Measurements from ENCODE around the gene C20orf202.
A peak's percentile ranks its signal among the peaks of the same experiment; 100 is the strongest.
"Not testable (repeated sequence)": the region's sequence is repeated elsewhere in the genome, so short reads cannot be mapped to it uniquely, and the experiment has no call there.

C20orf202 gene

DNA sequence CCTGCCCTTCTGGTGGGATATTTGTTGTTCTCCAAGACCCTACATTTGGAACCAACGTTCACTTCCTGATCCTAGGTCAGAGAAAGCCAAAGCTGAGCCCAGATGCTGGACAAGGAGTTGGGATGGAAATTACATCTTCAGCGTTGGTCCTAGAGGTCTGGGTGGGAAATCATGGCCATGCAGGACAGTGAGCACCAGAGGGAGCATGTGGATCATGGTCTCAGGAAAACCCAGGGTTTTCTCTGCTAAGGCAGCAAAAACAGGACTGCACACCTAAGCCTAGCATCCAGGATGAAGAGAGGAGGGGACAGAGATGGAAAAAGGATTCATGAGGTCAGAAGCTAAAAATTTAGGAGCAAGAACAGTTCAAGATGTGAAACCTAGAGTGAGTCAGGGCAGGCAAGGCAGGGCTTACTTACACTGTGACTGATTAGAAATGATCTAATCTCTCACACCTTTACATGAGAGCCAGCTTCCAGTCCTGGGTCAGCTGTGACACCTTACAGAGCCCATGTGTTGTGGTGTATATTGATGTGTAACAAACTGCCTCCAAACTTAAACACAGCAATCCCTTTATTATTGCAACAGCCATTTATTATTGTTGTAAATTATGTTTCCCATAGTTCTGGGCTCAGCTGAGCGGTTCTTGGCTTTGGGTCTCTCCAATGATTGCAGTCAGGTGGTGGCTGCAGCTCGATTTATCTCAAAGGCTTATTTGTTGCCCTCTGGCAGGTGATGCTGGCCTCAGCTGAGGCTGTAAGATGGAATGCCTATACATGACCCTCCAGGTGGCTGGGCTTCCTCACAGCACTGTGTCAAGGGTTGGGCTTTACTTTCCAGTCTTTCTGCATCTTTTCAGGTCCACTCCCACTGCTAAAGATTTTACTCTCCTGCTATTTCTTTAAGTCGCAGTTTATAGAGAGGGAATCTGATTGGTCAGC, 6.5 kb downstream of the C20orf202 start:
- DNase-seq = no peak

DNA sequence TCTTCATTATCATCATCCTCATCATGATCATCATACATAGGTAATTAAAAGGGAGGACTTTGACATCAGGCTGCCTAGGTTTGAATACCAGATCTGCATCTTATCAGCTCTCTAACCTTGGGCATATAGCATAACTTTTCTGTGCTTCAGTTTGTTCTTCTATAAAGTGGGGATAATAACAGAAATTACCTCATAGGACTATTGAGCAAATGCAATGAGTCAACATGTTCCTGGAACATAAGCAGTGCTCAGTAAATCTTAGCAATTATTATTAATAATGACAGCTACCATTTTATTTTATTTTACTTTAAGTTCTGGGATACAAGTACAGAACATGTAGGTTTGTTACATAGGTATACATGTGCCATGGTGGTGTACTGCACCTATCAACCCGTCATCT, 7.2 kb downstream of the C20orf202 start:
- no peak for DNase-seq

DNA sequence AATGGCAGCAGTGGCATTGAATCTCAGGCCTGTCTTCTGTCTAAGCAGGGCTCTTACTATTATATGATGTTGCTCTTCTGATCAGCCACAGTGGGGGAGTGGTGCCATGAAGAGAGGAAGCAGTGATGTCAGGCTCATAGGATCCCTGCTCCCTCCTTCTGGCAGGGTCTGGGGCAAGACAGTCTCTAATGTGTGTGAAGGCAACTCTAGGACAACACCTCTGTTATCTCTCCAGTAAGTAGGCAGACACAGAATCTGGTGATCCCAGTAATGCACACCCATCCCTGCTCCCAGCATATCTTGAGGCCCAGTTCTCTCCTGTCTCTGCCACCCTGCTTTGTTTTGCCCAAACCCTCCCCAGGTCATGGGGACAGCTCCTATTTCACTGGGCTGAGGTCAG, 8.8 kb downstream of the C20orf202 start:
- DNase-seq = no peak

DNA sequence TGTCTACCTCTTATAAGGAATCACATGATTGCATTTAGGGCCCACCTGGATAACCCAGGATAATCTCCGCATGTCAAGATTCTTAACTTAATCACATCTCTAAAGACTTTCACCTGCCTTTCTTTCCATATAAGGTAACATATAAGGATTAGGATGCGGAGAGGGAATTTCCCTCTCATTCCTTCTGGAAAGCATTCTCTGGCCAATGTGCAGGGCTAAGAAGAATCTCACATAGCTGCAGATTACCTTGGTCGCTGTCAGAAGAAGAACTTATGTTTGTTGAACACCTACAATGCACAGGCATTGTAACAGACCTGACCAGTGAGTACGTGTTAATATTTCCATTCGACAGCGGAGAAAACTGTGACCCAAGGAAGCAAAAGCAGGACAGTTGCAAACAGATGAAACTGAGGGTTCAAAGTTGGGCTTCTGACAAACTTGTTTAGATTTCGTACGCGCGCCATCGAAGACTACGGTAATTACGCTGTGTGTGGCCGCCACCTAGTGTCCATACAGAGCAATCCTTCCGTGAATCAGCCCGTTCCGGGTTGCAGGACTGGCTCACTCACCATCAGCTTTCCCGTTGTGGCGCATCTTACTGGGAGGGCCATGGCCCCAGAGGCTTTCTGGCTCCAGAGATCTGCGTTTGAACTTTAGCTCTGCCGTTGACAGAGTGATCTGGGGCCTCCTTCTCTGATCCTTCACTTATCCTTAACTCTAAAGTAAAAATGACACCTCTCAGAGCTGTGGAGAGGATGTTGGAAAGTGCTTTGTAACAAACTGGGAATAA, 9.5 kb downstream of the C20orf202 start:
- DNase-seq = peak; percentile 67

DNA sequence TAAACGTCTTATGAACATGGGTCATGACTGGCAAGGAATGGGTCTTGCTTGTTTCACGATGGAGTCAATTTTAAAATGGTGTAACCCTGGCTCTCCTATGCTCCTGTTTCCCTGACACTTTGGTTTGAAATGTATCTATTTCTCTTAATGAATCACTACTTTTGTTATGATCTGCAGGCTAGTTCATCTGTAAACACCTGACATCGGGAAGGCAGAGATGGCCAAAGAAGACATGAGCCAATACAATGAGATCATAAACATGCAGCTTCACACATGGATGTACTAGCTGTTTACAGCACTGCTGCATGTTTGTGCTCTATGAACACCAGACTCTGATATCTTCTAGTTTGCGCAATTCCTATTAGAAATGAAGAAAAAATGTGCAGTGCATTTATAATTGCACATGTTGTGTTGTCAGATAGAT, 11.6 kb downstream of the C20orf202 start:
- DNase-seq = no peak

DNA sequence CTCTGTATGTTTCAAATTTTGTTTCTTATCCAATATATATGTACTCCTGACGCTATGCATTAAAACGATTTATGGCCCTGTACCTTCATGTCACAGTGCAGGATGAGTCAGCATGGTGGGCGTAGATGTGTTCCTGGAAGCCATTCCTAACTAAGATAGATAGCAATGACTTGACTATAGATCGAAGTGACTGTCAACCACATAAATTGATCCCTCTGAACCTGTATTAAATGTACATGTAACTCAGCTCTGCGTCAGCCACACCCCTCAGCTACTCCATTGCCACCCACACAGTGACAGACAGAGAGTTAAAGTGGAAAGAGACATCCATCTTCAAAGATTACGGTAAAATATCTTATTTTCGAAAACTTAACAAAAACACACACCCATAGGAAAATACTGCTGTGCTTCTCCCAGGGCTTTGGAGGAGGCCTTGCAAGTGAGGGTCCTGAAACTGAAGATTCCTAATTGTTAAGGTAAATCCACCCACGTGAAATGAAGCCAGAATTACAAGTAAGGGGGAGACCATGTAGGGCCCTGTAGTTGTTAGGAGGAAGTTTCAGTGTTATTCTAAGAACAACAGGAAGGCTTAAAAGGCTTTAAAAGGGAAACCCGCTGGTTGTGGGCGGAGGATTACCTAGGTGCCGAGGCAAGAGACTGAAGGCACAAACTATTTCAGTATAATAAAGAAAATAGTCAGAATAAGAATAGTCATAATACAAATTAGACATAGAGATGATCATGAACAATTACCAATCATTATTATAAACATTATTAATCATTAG, 12.3 kb downstream of the C20orf202 start:
- DNase-seq = peak; percentile 59

DNA sequence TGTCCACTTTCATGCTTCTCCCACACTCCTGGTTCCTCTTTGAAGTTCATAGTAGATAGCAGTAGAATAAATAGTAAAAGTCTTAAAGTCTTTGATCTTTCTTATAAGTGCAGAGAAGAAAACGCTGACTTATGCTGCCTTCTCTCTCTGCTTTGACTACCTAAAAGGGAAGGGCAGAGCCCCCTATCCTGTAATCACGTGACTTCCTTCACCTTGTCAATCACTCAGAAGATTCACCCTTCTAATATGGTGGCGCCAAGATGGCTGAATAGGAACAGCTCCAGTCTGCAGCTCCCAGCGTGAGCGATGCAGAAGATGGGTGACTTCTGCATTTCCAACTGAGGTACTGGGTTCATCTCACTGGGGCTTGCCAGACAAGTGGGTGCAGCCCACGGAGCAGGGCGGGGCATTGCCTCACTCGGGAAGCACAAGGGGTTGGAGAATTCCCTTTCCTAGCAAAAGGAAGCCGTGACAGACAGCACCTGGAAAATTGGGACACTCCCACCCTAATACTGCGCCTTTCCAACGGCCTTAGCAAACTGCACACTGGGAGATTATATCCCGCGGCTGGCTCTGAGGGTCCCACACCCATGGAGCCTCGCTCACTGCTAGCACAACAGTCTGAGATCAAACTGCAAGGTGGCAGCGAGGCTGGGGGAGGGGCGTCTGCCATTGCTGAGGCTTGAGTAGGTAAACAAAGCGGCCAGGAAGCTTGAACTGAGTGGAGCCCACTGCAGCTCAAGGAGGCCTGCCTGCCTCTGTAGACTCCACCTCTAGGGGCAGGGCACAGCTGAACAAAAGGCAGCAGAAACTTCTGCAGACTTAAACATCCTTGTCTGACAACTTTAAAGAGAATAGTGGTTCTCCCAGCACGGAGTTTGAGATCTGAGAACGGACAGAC, 13.5 kb downstream of the C20orf202 start:
- not testable (repeated sequence) for DNase-seq

DNA sequence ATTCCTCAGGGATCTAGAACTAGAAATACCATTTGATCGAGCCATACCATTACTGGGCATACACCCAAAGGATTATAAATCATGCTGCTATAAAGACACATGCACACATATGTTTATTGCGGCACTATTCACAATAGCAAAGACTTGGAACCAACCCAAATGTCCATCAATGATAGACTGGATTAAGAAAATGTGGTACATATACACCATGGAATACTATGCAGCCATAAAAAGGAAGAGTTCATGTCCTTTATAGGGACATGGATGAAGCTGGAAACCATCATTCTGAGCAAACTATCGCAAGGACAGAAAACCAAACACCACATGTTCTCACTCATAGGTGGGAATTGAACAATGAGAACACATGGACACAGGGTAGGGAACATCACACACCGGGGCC, 19.5 kb downstream of the C20orf202 start:
- not testable (repeated sequence) for DNase-seq

DNA sequence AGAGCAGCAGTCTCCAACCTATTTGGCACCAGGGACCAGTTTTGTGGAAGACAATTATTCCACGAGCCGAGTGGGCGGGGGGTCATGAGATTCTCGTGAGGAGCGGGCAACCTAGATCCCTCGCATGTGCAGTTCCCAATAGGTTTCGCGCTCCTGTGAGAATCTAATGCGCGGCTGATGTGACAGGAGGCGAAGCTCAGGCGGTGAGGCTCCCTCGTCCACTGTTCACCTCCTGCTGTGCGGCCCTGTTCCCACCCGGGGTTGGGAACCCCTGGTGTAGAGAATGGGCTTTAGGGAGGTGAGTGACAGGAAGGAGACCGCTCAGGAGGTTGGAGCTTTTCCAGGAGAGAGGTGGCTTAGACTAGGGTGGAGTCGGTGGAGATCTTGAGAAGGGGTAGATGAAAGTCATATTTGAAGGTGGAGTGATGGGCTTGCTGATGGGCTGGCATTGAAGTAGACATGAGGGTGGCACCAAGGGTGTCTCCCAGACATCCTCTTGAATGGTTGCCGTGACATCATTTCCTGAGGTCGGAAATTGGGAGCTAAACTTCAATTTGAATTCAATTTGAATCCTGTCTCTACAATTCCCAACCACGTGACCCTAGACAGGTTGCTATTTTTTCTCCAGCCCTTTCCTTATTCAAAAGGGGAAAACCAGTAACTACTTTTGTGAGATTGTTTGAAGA, 21.1 kb downstream of the C20orf202 start:
- DNase-seq = no peak

DNA sequence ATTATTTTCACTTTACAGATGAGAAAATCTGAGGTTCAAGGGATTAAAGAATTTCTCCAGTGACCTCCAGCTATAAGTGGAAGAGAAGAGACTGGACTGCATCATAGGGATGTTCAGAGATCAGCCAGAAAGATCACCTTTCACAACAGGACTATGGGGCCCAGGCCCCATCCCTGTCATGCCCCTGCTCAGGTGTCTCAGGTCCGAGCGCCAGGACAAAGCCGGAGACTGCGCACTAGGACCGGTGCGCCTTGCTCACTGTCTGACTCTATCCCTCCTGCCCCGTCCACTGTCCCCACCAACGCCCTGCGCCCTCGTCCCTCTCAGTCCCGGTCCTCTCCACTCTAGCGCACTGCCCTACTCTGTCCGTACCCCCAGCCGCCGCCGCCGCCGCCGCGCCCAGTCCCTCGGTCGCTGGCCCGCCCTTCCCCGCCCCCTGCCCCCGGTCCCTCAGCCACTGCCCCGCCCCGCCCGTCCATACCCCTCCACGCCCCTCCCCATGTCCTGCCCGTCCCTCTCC, 22.1 kb downstream of the C20orf202 start:
- DNase-seq = no peak

DNA sequence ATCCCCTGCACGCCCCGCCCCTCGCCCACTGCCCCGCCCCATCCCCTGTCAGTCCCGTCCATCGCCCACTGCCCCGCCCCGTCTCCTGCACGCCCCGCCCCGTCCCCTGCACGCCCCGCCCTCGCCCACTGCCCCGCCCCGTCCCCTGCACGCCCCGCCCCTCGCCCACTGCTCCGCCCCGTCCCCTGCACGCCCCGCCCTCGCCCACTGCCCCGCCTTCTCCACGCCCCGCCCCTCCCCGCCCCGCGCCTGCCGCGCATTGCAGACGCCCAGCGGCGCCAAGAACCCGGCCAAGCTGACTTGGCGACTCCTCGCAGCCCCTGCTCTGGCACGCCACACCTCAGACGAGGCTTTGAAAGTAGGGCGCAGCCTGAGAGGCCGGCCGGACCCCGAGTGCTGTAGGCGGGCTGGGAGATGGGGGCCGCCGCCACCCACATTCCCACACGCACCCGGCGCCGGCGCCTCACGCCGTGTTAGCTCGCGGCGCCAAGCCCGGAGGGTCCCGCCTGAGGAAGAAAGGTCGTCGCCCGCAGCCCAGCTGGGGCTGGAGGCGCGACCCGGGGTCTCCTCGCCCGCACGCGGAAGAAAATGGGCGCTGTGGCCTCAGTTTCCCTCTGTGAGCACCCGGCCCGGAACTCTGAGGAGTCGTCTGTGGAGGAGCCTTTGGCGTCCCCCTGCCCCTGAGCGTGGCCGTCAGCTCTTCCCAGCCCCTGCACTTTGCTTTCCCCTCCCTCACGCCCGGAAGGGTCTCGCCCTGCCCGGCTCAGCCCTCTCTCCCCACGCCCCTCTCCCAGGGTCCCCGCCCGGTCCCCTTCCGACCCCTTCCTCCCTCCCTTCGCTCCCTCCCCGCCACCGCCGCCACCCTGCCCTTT, 22.8 kb downstream of the C20orf202 start, which contains the start of gene RAD21L1:
RAD21L1 (plus strand) TSS at position 262 of the 872 bp plus-strand sequence. CDS start 2,410 bp downstream, outside the sequence.
- peak; percentile 82 for DNase-seq

DNA sequence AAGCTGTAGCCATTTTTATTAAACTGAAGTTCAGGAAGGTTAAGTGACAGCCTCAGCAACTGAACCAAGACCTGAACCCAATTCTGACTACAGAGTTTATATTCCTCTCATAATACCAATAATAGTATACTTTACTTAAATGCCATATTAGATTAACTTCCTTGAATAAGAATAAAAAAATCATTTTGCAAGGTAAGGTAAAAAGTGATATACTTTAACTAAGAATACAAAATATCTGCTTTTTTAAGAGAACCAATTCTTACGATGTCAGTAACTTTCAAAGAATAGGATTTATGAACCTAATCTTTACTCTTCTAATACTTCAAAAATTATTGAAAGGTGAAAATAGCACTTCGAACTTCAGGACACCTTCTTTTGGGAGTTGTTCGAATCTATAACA, 26.3 kb downstream of the C20orf202 start:
- no peak for DNase-seq

DNA sequence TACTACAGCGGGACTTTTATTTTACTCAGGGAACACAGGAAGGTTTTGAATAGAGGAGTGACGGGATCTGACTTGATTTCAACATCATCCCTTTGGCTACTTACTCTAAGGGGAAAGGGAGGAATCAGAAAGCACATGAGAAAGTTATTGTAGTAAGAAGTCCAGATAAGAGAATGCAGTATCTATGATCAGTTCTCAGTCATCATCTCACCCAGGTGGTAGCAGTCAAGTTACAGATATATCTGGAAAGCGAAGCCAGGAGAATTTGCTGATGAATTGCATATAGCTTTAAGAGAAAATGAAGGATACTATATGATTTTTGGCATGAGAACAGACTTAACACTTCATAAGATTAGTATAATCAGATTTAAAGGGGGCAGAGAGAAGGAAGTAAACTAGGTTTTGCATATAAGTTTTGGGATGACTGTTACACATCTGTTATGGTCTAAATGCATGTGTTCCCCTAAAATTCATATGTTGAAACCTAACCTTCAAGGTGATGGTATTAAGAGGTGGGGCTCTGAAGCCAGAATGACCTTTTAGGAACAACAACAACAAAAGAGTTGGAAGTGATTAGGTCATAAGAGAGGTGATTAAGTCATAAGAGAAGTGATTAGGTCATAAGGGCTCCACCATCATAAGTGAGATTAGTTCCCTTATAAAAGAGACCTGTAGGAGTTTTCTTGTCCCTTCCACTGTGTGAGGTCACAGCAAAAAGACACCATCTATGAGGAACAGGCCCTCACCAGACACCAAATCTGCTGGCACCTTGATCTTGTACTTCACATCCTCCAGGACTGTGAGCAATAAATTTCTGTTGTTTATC, 29.2 kb downstream of the C20orf202 start:
- no peak for DNase-seq

DNA sequence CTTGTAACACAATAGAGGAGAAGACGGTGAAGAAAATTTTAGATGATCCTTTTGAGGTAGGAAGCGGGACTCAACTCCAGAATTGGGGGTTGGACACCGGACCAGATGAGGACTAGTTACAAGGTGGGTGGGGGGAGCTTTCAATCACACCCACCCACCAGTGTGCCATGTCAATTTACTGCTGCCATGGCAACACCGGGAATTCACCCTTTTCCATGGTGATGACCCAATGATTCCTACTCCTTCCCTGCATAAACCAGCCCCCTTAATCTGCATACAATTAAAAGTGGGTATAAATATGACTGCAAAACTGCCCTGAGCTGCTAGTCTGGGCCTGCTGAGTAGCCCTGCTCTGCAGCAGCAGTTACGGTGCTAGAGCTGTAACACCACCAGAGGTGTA, 37.3 kb downstream of the C20orf202 start:
- DNase-seq = no peak

DNA sequence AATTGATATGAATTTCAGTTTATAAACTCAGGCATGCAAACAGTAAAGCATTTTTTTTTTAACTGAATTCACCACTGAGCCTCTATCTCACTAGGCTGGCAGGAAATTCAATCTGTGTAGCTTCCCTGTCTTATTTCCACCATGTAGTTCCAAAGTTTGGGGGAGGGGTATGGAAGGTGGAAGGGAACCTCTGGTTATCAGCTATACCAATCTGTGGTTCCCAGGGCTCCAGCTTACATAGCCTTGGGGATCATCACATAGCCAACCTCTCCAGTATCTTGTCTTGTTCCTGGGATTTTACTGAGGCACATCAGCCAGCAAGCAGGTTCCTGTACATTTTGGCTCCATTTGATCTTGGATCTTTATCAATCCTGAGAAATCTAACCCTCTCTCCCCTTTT, 38.2 kb downstream of the C20orf202 start:
- no peak for DNase-seq

DNA sequence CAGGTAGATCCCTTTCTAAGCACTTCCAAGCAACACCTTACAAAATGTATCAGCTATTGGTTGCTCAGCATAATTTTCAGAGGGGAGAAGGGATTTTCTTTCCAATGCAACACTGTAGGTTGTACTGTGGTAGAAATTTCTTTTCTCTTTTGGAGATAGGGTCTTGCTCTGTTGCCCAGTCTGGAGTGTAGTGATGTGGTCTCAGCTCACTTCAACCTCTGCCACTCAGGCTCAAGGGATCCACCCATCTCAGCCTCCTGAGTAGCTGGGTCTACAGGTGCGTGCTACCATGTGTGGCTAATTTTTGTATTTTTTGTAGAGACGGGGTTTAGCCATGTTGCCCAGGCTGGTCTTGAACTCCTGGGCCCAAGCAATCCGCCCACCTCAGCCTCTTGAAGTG, 38.8 kb downstream of the C20orf202 start:
- no peak for DNase-seq

DNA sequence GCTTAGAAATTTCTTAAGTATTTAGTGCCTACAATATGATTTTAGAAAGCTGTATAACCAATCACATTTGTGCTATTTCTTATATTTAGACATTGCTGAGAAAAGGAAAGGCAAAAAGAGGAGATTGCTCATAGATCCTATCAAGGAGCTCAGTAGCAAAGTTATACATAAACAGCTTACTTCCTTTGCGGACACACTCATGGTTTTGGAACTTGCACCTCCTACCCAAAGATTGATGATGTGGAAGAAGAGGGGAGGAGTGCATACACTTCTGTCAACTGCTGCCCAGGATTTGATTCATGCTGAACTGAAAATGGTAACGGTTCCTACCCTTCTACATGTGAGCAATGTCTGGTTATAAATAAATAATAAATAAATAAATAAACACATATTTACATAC, 39.3 kb downstream of the C20orf202 start:
- DNase-seq = no peak

DNA sequence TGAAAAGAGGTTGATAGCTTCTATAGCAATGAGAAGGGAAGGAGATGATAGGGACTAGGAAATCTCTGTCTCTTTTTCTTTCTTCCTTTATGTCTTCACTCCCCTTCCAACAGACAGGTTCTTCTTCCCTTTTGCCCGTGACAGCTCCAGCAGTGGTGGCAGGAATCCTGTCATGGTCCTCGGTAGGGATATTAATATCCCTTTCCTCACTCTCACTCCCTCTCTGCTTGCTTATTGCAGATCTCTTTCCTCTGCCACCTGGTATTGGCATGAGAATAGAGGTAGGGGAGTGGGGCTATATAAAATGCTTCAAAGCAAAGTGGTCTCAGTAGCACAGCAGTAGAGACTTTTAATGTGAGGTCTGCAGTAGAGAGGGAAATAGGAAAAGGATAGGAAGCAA, 42.3 kb downstream of the C20orf202 start:
- no peak for DNase-seq

DNA sequence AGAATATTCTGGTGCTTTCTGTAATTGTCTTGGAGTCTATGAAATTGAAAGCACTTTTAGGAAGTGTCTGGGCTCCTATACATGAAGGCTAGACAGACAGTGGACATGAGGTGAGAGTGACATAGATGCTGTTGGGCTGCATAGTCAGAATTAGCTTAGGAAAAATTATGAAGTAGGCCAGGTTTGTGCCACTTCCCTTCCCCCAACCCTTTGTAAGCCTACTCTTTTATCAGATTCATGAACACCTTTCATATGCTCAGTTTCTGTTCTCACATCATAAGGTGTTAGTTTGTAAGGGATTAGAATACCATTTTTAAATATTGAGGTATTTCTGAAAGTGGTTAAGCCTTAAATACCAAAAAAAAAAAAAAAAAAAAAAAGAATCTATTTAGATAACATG, 44.4 kb downstream of the C20orf202 start:
- no peak for DNase-seq
